MM.1S (cell line): ENCODE measurements around the gene OR5B12.

Experiments
- EZH2 ChIP-seq: fragments of 300-600 bp; sonication (generic); optimal IDR thresholded peaks from 2 replicates; pipeline ENCODE3; 2017; ENCODE audit warnings: low read depth, mild to moderate bottlenecking, antibody characterized with exemption, low read length, mixed read lengths
- EZH2phosphoT487 ChIP-seq: fragments of 300-600 bp; sonication (generic); IDR thresholded peaks from 2 replicates; pipeline ENCODE4 v1.6.1; 2018; ENCODE audit warnings: antibody characterized with exemption, low read length

DNA sequence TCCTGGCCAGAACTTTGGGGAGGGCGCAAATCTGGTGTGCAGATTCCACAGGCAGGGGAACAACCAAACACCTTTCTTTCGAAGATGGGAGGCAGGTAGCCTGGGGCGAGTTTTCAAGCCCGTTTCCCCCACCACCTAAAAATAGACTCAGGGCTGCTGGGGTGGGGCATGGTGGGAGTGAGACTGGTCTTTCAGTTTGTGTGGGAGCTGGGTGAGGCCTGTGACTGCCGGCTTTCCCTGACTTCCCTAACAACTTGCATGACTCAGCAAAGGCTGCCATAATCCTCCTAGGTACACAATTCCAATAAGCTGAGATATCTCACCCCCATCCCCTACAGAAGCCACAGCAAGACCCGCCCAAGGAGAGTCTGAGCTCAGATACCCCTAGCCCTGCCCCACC lies 4.3 kb upstream of the OR5B12 start:
- TF ChIP-seq EZH2 (no peak), EZH2phosphoT487 (no peak)
